OCI-LY3 (cell line): ENCODE measurements around the gene BPTF.
"Not testable (repeated sequence)": the region's sequence is repeated elsewhere in the genome, so short reads cannot be mapped to it uniquely, and the experiment has no call there.

Experiments used
- CTCF ChIP-seq: fragments of 200-600, 300-600 bp; sonication (generic); IDR thresholded peaks from 2 replicates; pipeline ENCODE4 v1.5.1; 2014; ENCODE audit warnings: antibody characterized with exemption, low read length, low read depth
- EZH2phosphoT487 ChIP-seq: fragments of 200-600 bp; shearing (Covaris generic); IDR thresholded peaks from 2 replicates; pipeline ENCODE4 v1.6.1; 2018; ENCODE audit warnings: antibody characterized with exemption, mixed run types, low read depth

- TF ChIP-seq CTCF, EZH2phosphoT487: not testable (repeated sequence)
Observed at GRCh38 chr17:67856402-67856801, 31.1 kb downstream of the BPTF start.
